IgD-negative memory B cell (primary cell): ENCODE data around the gene ELF5. TPM values are rescaled to one million over a fixed set of nuclear protein-coding genes. Genes with fewer than 3 reads are reported as not detected.
A peak's percentile ranks its signal among the peaks of the same experiment; 100 is the strongest.

ENCODE experiments used
- H3K27ac Mint-ChIP-seq, 3 donors: one replicate each; pipeline ENCODE4 v1.8.0; 2020 to 2022; ENCODE audit warnings: mild to moderate bottlenecking in 3 of 3, mixed read lengths in 3 of 3, moderate library complexity in 1 of 3
- H3K27me3 Mint-ChIP-seq: one replicate; pipeline ENCODE4 v1.8.0; 2021; ENCODE audit warnings: mixed read lengths
- H3K36me3 Mint-ChIP-seq: one replicate; pipeline ENCODE4 v1.8.0; 2020; ENCODE audit warnings: mild to moderate bottlenecking, mixed read lengths
- H3K4me1 Mint-ChIP-seq, 3 donors: one replicate each; pipeline ENCODE4 v1.8.0; 2020 to 2022; ENCODE audit warnings: mixed read lengths in 3 of 3, mild to moderate bottlenecking in 1 of 3
- H3K4me3 Mint-ChIP-seq, 4 donors: one replicate each; pipeline ENCODE4 v1.8.0; 2020 to 2022; ENCODE audit warnings: mild to moderate bottlenecking in 4 of 4, mixed read lengths in 4 of 4, moderate library complexity in 3 of 4
- H3K9me3 Mint-ChIP-seq, 3 donors: one replicate each; pipeline ENCODE4 v1.8.0; 2020 to 2021; ENCODE audit warnings: mixed read lengths in 3 of 3, mild to moderate bottlenecking in 1 of 3
- polyA plus RNA-seq: library from polyadenylated mRNA; unstranded; fragments of 300-500 nt; fragmentation: Illumina TruSeq; gene quantifications from one replicate; pipeline ENCODE4 v1.2.3, GENCODE V29; 2021

Gene ELF5
- polyA plus RNA-seq, 1 donor from 2014 or later, result not detected

- H3K27me3 Mint-ChIP-seq, result peaks cover 5% of the 10 kb centered on the region
- peak overlapping the region in 1 of 3 donors; percentile 3 for H3K27ac Mint-ChIP-seq
- H3K36me3 Mint-ChIP-seq, result no peaks in the 10 kb centered on the region
- H3K9me3 Mint-ChIP-seq, result no peaks in the 10 kb centered on the region
- H3K4me1 Mint-ChIP-seq, result peaks cover 0 to 2% (median 0%) of the 10 kb centered on the region in 3 donors
- H3K4me3 Mint-ChIP-seq, result no peak overlapping the region
Measured at GRCh38 chr11:34490304-34490703, 23.3 kb downstream of the ELF5 start.

GRCh38 chr11:34488855-34489557 lies 24.6 kb downstream of the ELF5 start:
- Mint-ChIP-seq H3K36me3 (no peaks in the 10 kb centered on the region), H3K27ac (no peak overlapping the region), H3K4me3 (no peak overlapping the region), H3K4me1 (no peaks in the 10 kb centered on the region), H3K27me3 (peaks cover 3% of the 10 kb centered on the region), H3K9me3 (no peaks in the 10 kb centered on the region)

- no peak overlapping the region for H3K4me3 Mint-ChIP-seq
- peaks cover 3% of the 10 kb centered on the region for H3K27me3 Mint-ChIP-seq
- no peaks in the 10 kb centered on the region for H3K4me1 Mint-ChIP-seq
- H3K9me3 Mint-ChIP-seq, result no peaks in the 10 kb centered on the region
- no peaks in the 10 kb centered on the region for H3K36me3 Mint-ChIP-seq
- no peak overlapping the region for H3K27ac Mint-ChIP-seq
Measured at GRCh38 chr11:34487430-34487829, 26.2 kb downstream of the ELF5 start.

- Mint-ChIP-seq H3K4me3 (no peak overlapping the region), H3K9me3 (no peaks in the 10 kb centered on the region), H3K4me1 (no peaks in the 10 kb centered on the region), H3K36me3 (no peaks in the 10 kb centered on the region), H3K27me3 (no peaks in the 10 kb centered on the region), H3K27ac (no peak overlapping the region)
Measured at GRCh38 chr11:34483106-34483874, 30.3 kb downstream of the ELF5 start.

GRCh38 chr11:34481307-34481706 lies 32.3 kb downstream of the ELF5 start:
- H3K9me3 Mint-ChIP-seq, result no peaks in the 10 kb centered on the region
- H3K4me1 Mint-ChIP-seq, result no peaks in the 10 kb centered on the region
- H3K4me3 Mint-ChIP-seq, result no peak overlapping the region
- no peaks in the 10 kb centered on the region for H3K36me3 Mint-ChIP-seq
- no peak overlapping the region for H3K27ac Mint-ChIP-seq
- H3K27me3 Mint-ChIP-seq, result no peaks in the 10 kb centered on the region

- Mint-ChIP-seq H3K9me3 (no peaks in the 10 kb centered on the region), H3K27ac (no peak overlapping the region), H3K4me1 (no peaks in the 10 kb centered on the region), H3K27me3 (no peaks in the 10 kb centered on the region), H3K4me3 (no peak overlapping the region), H3K36me3 (no peaks in the 10 kb centered on the region)
Measured at GRCh38 chr11:34480314-34480713, 33.3 kb downstream of the ELF5 start.

- no peak overlapping the region for H3K4me3 Mint-ChIP-seq
- no peaks in the 10 kb centered on the region for H3K9me3 Mint-ChIP-seq
- no peaks in the 10 kb centered on the region for H3K36me3 Mint-ChIP-seq
- H3K27ac Mint-ChIP-seq, result no peak overlapping the region
- no peaks in the 10 kb centered on the region for H3K4me1 Mint-ChIP-seq
- no peaks in the 10 kb centered on the region for H3K27me3 Mint-ChIP-seq
Measured at GRCh38 chr11:34478845-34479663, 34.5 kb downstream of the ELF5 start.

GRCh38 chr11:34476849-34477248 lies 36.7 kb downstream of the ELF5 start:
- Mint-ChIP-seq H3K4me3 (no peak overlapping the region), H3K36me3 (peaks cover 13% of the 10 kb centered on the region), H3K4me1 (no peaks in the 10 kb centered on the region), H3K27ac (no peak overlapping the region), H3K9me3 (no peaks in the 10 kb centered on the region), H3K27me3 (no peaks in the 10 kb centered on the region)

GRCh38 chr11:34475656-34476055 lies 37.9 kb downstream of the ELF5 start:
- H3K36me3 Mint-ChIP-seq, result peaks cover 13% of the 10 kb centered on the region
- H3K9me3 Mint-ChIP-seq, result no peaks in the 10 kb centered on the region

GRCh38 chr11:34473603-34474169 lies 39.9 kb downstream of the ELF5 start:
- peaks cover 13% of the 10 kb centered on the region for H3K36me3 Mint-ChIP-seq
- H3K27me3 Mint-ChIP-seq, result no peaks in the 10 kb centered on the region
- H3K4me3 Mint-ChIP-seq, result no peak overlapping the region
- no peaks in the 10 kb centered on the region for H3K9me3 Mint-ChIP-seq
- no peaks in the 10 kb centered on the region for H3K4me1 Mint-ChIP-seq
- H3K27ac Mint-ChIP-seq, result no peak overlapping the region

More at GRCh38 chr11:34475656-34476055, 37.9 kb downstream of the ELF5 start:
- Mint-ChIP-seq H3K4me1 (no peaks in the 10 kb centered on the region), H3K4me3 (no peak overlapping the region), H3K27me3 (no peaks in the 10 kb centered on the region), H3K27ac (no peak overlapping the region)

GRCh38 chr11:34468209-34468841 lies 45.3 kb downstream of the ELF5 start:
- peak overlapping the region in 1 of 3 donors; percentile 81 for H3K27ac Mint-ChIP-seq
- no peaks in the 10 kb centered on the region for H3K27me3 Mint-ChIP-seq
- peaks cover 0 to 6% (median 4%) of the 10 kb centered on the region in 3 donors for H3K4me1 Mint-ChIP-seq
- H3K36me3 Mint-ChIP-seq, result peaks cover 39% of the 10 kb centered on the region
- H3K9me3 Mint-ChIP-seq, result peaks cover 3 to 15% (median 13%) of the 10 kb centered on the region in 3 donors
- no peak overlapping the region for H3K4me3 Mint-ChIP-seq

GRCh38 chr11:34466802-34467488 lies 46.6 kb downstream of the ELF5 start:
- Mint-ChIP-seq H3K27me3 (no peaks in the 10 kb centered on the region), H3K4me1 (peaks cover 0 to 6% (median 4%) of the 10 kb centered on the region in 3 donors)

GRCh38 chr11:34464591-34465051 lies 49.0 kb downstream of the ELF5 start:
- Mint-ChIP-seq H3K9me3 (peaks cover 3 to 15% (median 13%) of the 10 kb centered on the region in 3 donors), H3K36me3 (peaks cover 32% of the 10 kb centered on the region), H3K27ac (peak overlapping the region in 2 of 3 donors; percentile 12 to 73), H3K4me3 (peak overlapping the region in 1 of 4 donors; percentile 38), H3K4me1 (peaks cover 0 to 6% (median 4%) of the 10 kb centered on the region in 3 donors), H3K27me3 (no peaks in the 10 kb centered on the region)

More at GRCh38 chr11:34466802-34467488, 46.6 kb downstream of the ELF5 start:
- Mint-ChIP-seq H3K27ac (no peak overlapping the region), H3K9me3 (peaks cover 3 to 15% (median 13%) of the 10 kb centered on the region in 3 donors), H3K36me3 (peaks cover 33% of the 10 kb centered on the region), H3K4me3 (no peak overlapping the region)

GRCh38 chr11:34461215-34461614 lies 52.4 kb downstream of the ELF5 start:
- H3K27me3 Mint-ChIP-seq, result no peaks in the 10 kb centered on the region
- H3K4me1 Mint-ChIP-seq, result peaks cover 0 to 6% (median 4%) of the 10 kb centered on the region in 3 donors
- peaks cover 0 to 8% (median 7%) of the 10 kb centered on the region in 3 donors for H3K9me3 Mint-ChIP-seq
- peaks cover 27% of the 10 kb centered on the region for H3K36me3 Mint-ChIP-seq
- no peak overlapping the region for H3K27ac Mint-ChIP-seq
- H3K4me3 Mint-ChIP-seq, result no peak overlapping the region
